Heart right ventricle (tissue), 16 donors: ENCODE results near the gene COPB2. TPM values are rescaled to one million over a fixed set of nuclear protein-coding genes. Genes with fewer than 3 reads are reported as not detected.

Source experiments
- ATAC-seq, 8 donors: fragments of 200-7000 bp; cut with Tn5 transposase; one replicate each; pipeline ENCODE4 v1.9.1; 2020; ENCODE audit warnings: mild to moderate bottlenecking in 8 of 8, moderate library complexity in 8 of 8, moderate number of reproducible peaks in 1 of 8
- DNase-seq, 2 donors: peaks; one replicate each; pipeline ENCODE4 v3.0.0-alpha.2; 2020
- H3K27ac ChIP-seq, 10 donors: fragments of 200-600 bp; sonication (generic) in 2 of 10; one replicate each; pipeline versions ENCODE4 v1.5.0 to v1.8.0; 2020 to 2022; ENCODE audit warnings: mild to moderate bottlenecking in 3 of 10
- H3K27me3 ChIP-seq, 7 donors: fragments of 200-600 bp; one replicate each; pipeline ENCODE4 v1.8.0; 2021 to 2022; ENCODE audit warnings: mild to moderate bottlenecking in 2 of 7
- H3K36me3 ChIP-seq, 9 donors: fragments of 200-600 bp; sonication (generic) in 1 of 9; one replicate each; pipeline versions ENCODE4 v1.5.0 to v1.8.0; 2020 to 2022; ENCODE audit warnings: mild to moderate bottlenecking in 2 of 9
- H3K4me1 ChIP-seq, 9 donors: fragments of 200-600 bp; sonication (generic) in 1 of 9; one replicate each; pipeline versions ENCODE4 v1.5.0 to v1.8.0; 2020 to 2022; ENCODE audit warnings: mild to moderate bottlenecking in 4 of 9
- H3K4me3 ChIP-seq, 10 donors: fragments of 200-600 bp; sonication (generic) in 2 of 10; one replicate each; pipeline versions ENCODE4 v1.5.0 to v1.8.0; 2020 to 2022; ENCODE audit warnings: mild to moderate bottlenecking in 7 of 10, moderate library complexity in 2 of 10
- H3K9me3 ChIP-seq, 11 donors: fragments of 200-600 bp in 10 of 11; sonication (generic) in 2 of 11; one replicate each; pipeline versions ENCODE4 v1.5.0 to v1.8.0; 2013 to 2022; ENCODE audit warnings: mild to moderate bottlenecking in 2 of 11, control low read depth in 1 of 11, moderate library complexity in 1 of 11
- WGBS, 2 donors: extraction: QIAGEN DNeasy Blood & Tissue Kit; methylation state at CpG; one replicate each; pipeline ENCODE4 v1.1.7; 2013; ENCODE audit warnings: inconsistent platforms in 1 of 2; 5-methylcytosine and 5-hydroxymethylcytosine counted together
- intact Hi-C, 10 donors: fragments of 100-400 bp; cut with DNase I; formaldehyde crosslinking; loops; one replicate each; pipeline versions ENCODE4 v1.11.1 to v1.14.2; 2022
- polyA plus RNA-seq, 2 donors: library from polyadenylated mRNA; stranded (reverse); fragments of 200-250 nt; gene quantifications; one replicate each; pipeline ENCODE4 v1.2.3, GENCODE V29; 2013
- total RNA-seq, 10 donors: library from RNA; stranded (reverse); fragmentation: NEBNext Ultra II Directional in 3 of 10; extraction: Animal tissue kit (Norgen Biotek cat#: 25700) in 3 of 10; gene quantifications; one replicate each; pipeline versions ENCODE4 v1.2.1 to v1.2.4, GENCODE V29; 2021 to 2023
- TF ChIP-seq, protein P1 (sequence below), 9 donors: fragments of 200-600 bp; sonication (generic) in 2 of 9; IDR thresholded peaks; one replicate each; pipeline versions ENCODE4 v1.5.0 to v1.8.0; 2021 to 2022; ENCODE audit warnings: antibody characterized with exemption in 9 of 9, mild to moderate bottlenecking in 5 of 9, moderate library complexity in 1 of 9
- donor health status: Arrhythmogenic right ventricular cardiomyopathy.
- donor health status: ischemic (EF 13 %, LVEDD 7.1; RV severe dilation, severe dysfunction).
- donor health status: healthy with polysubstance abuse.
- donor health status: DM: no; HTN: yes; CAD: no.
- donor health status: DM: no; HTN: no; CAD: no.
- donor health status: ischemic (EF 25% LVEDD 6.9; RV normal size, moderate dysfunction).
- donor health status: ischemic (EF 25% LVEDD 5.7; RV mildly dilated, moderate dysfunction).
- donor health status: healthy.
- donor health status: DM: yes; HTN: yes; CAD: no.
- donor health status: Ischemic cardiomyopathy.
- donor health status: ischemic (EF 35%, LVEDD 5.7; RV mildly dilated, moderate dysfunction).
- donor health status: nonischemic (EF 11% LVEDD 7.7; RV severe dilation, severe dysfunction).
- donor health status: DM: yes; HTN: yes; CAD: no.
- donor health status: PGD.
- donor health status: ischemic (EF 29% LVEDD 5.4; RV normal size, mild dysfunction).
- donor health status: nonischemic (EF 23%, LVEDD 6.1; RV moderate dilation, normal function).

COPB2 gene
- total and polyA plus RNA-seq, 12 donors: 15.4 to 79.7 (median 65.2) TPM

DNA sequence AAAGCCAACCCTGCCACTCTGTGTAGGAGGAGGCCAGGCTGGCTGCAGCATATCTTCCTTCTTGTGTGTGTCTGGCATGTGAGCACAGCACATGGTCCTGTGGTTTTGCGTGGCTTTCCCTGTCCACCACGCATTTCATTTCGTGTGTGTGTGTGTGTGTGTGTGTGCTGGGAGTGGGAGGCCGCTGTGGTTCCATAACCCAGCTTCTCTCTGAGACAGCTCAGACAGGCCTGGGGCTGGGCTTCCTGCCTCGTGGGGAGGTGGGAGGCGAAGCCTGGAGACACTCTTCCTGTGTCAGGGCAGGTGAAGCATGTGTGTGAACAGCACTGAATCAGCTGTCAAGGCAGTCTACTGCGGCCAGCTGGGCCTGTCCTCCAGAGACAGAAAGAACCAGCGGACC lies 61.6 kb downstream of the COPB2 start:
- Histone ChIP-seq H3K4me1 (peaks cover 0 to 10% (median 4%) of the 10 kb centered on the region in 9 donors), H3K27me3 (peaks cover 0 to 35% (median 30%) of the 10 kb centered on the region in 7 donors), H3K9me3 (no peaks in the 10 kb centered on the region), H3K27ac (no peak overlapping the region), H3K36me3 (no peaks in the 10 kb centered on the region), H3K4me3 (no peak overlapping the region)
- DNase-seq (no peak), ATAC-seq (no peak)
- intact Hi-C loops: loop anchor here (2.0 to 5.0 kb wide), 6 partner anchors 215 to 391 kb away; no protein-coding TSS in a partner anchor
- TF ChIP-seq, protein P1, sequence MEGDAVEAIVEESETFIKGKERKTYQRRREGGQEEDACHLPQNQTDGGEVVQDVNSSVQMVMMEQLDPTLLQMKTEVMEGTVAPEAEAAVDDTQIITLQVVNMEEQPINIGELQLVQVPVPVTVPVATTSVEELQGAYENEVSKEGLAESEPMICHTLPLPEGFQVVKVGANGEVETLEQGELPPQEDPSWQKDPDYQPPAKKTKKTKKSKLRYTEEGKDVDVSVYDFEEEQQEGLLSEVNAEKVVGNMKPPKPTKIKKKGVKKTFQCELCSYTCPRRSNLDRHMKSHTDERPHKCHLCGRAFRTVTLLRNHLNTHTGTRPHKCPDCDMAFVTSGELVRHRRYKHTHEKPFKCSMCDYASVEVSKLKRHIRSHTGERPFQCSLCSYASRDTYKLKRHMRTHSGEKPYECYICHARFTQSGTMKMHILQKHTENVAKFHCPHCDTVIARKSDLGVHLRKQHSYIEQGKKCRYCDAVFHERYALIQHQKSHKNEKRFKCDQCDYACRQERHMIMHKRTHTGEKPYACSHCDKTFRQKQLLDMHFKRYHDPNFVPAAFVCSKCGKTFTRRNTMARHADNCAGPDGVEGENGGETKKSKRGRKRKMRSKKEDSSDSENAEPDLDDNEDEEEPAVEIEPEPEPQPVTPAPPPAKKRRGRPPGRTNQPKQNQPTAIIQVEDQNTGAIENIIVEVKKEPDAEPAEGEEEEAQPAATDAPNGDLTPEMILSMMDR (IDR thresholded peaks at IDR 0.05): no peak
- 71 to 79% methylated on average over 8 of the region's 8 CpGs for WGBS, 2 donors

DNA sequence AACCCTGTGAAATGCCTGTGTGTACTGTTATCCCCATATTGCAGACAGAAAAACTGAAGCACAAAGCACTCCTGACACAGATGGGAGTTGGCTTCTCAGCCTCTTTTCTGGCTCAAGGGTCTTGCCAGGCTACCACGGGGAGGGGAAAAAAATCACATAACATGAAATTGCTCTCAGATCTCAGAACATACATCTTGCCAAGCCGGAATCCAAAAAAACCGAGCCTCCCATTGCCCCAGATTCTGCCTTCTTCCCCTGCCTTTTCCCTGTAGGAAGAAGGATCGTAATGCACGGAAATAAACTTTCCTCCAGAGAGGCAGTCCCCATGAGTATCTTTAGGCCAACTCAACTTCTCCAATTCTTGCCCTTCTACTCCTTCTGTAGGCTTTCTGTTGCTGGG lies 62.2 kb downstream of the COPB2 start:
- TF ChIP-seq, protein P1 (IDR thresholded peaks at IDR 0.05): no peak
- H3K9me3 ChIP-seq: no peaks in the 10 kb centered on the region
- peaks cover 0 to 10% (median 4%) of the 10 kb centered on the region in 9 donors for H3K4me1 ChIP-seq
- H3K36me3 ChIP-seq: no peaks in the 10 kb centered on the region
- H3K27ac ChIP-seq: no peak overlapping the region
- H3K4me3 ChIP-seq: no peak overlapping the region
- no peak for DNase-seq
- 84% methylated on average over 5 of the region's 5 CpGs for whole genome bisulfite sequencing, 2 donors
- intact Hi-C loops: loop anchor here in 7 of 10 donors (5.0 kb wide), 3 partner anchors 215 to 390 kb away; no protein-coding TSS in a partner anchor
- H3K27me3 ChIP-seq: peaks cover 0 to 32% (median 25%) of the 10 kb centered on the region in 7 donors
- no peak for ATAC-seq

DNA sequence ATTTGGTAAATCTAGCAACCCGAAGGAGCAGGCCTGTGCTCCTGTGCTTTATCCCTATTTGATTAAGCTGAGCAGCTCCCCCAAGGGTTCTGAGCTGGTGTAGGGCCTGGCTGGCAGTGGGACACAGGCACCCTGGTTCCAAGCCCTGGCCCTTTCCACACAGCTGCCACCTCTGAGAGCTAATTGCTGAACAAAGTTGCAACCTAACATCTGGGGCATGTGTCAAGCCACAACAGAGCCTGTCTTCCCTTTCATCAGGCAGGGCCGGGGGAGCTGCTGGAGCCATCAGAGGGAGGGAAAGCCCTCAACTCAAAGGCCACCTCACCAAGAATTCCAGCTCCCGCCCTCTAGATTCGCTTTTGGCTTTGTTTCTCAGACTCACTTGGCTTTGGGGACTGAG lies 62.7 kb downstream of the COPB2 start:
- no peaks in the 10 kb centered on the region for H3K36me3 ChIP-seq
- no peak for ATAC-seq
- H3K27ac ChIP-seq: no peak overlapping the region
- peaks cover 0 to 10% (median 4%) of the 10 kb centered on the region in 9 donors for H3K4me1 ChIP-seq
- H3K4me3 ChIP-seq: no peak overlapping the region
- TF ChIP-seq, protein P1 (IDR thresholded peaks at IDR 0.05): no peak
- no peaks in the 10 kb centered on the region for H3K9me3 ChIP-seq
- DNase-seq: no peak
- peaks cover 0 to 27% (median 21%) of the 10 kb centered on the region in 7 donors for H3K27me3 ChIP-seq
- intact Hi-C loops: loop anchor here in 7 of 10 donors (5.0 kb wide), 3 partner anchors 214 to 389 kb away; no protein-coding TSS in a partner anchor
- WGBS, 2 donors: 82 to 84% methylated on average over 4 of the region's 4 CpGs

DNA sequence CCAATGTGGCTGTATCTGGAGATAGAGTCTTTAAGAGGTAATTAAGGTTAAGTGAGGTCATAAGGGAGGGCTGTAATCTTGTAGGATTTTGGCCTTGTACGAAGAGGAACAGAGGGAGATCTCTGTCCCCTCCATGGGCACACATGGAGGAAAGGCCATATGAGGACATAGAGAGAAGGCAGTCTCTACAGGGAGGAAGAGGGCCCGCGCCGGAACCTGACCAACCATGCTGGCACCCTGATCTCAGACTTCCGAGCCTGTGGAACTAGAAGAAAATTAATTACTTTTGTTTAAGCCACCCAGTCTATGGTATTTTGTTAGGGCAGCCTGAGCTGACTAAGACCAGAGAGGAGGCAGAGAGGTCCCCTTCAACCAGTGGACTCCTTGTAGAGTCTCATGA lies 63.3 kb downstream of the COPB2 start:
- H3K27ac ChIP-seq: no peak overlapping the region
- no peak for ATAC-seq
- 83 to 89% methylated on average over 5 of the region's 5 CpGs for WGBS, 2 donors
- peaks cover 0 to 23% (median 16%) of the 10 kb centered on the region in 7 donors for H3K27me3 ChIP-seq
- TF ChIP-seq, protein P1 (IDR thresholded peaks at IDR 0.05): no peak
- H3K9me3 ChIP-seq: no peaks in the 10 kb centered on the region
- H3K4me3 ChIP-seq: no peak overlapping the region
- no peak for DNase-seq
- H3K36me3 ChIP-seq: no peaks in the 10 kb centered on the region
- H3K4me1 ChIP-seq: peaks cover 0 to 10% (median 4%) of the 10 kb centered on the region in 9 donors
- intact Hi-C loops: loop anchor here in 7 of 10 donors (5.0 kb wide), 3 partner anchors 214 to 389 kb away; no protein-coding TSS in a partner anchor
